Measurements from ENCODE around the gene FSTL5.
A peak's percentile ranks its signal among the peaks of the same experiment; 100 is the strongest.

FSTL5 gene

DNA sequence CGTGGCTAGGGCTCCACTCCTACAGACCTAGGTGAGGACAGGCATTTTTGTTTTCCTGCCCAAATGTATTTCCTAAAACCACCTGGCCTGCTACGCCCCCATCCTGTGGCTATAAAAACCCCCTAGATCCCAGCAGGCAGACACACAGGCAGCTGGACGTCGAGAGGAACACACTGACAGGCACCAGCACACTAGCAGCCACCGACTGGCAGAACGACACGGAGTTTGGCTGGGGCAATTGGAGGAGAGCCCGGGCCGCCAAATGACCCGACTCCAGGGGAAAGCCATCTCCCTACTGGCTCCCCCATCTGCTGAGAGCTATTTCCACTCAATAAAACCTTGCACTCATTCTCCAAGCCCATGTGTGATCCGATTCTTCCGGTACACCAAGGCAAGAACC, 516.0 kb downstream of the FSTL5 start:
- ChIA-PET CTCF (no interaction called here), POLR2A (ENCODE audit: low non-redundant PET) (no interaction called here)
- no peak overlapping the region for H3K27ac ChIP-seq
- TF ChIP-seq, protein P1, sequence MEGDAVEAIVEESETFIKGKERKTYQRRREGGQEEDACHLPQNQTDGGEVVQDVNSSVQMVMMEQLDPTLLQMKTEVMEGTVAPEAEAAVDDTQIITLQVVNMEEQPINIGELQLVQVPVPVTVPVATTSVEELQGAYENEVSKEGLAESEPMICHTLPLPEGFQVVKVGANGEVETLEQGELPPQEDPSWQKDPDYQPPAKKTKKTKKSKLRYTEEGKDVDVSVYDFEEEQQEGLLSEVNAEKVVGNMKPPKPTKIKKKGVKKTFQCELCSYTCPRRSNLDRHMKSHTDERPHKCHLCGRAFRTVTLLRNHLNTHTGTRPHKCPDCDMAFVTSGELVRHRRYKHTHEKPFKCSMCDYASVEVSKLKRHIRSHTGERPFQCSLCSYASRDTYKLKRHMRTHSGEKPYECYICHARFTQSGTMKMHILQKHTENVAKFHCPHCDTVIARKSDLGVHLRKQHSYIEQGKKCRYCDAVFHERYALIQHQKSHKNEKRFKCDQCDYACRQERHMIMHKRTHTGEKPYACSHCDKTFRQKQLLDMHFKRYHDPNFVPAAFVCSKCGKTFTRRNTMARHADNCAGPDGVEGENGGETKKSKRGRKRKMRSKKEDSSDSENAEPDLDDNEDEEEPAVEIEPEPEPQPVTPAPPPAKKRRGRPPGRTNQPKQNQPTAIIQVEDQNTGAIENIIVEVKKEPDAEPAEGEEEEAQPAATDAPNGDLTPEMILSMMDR (conservative IDR thresholded peaks at IDR 0.05; ENCODE audit: low read depth) = no peak
- DNase-seq (ENCODE audit: low spot score) = no peak

DNA sequence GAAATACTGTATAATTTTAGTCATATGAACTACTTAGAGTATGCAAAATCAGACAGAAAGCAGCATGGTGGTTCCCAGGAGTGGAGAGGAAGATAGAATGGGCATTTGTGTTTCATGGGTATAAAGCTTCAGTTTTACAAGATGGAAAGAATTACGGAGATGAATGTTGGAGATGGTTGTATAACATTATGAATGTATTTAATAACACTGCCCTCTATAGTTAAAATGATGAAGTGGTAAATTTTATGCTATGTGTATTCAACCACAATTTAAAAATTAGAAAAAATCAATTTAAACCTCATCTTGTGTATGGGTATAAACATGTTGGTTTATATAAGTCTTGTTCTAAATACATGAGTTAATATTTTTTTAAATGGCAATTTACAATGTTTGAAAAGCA, 521.1 kb downstream of the FSTL5 start:
- no peak overlapping the region for H3K27ac ChIP-seq
- no peak for DNase-seq (ENCODE audit: low spot score)
- POLR2A ChIA-PET (ENCODE audit: low non-redundant PET) = no interaction called here
- TF ChIP-seq, protein P1 (conservative IDR thresholded peaks at IDR 0.05; ENCODE audit: low read depth) = no peak; the same call in 1 of the 2 replicates
- CTCF ChIA-PET = no interaction called here

DNA sequence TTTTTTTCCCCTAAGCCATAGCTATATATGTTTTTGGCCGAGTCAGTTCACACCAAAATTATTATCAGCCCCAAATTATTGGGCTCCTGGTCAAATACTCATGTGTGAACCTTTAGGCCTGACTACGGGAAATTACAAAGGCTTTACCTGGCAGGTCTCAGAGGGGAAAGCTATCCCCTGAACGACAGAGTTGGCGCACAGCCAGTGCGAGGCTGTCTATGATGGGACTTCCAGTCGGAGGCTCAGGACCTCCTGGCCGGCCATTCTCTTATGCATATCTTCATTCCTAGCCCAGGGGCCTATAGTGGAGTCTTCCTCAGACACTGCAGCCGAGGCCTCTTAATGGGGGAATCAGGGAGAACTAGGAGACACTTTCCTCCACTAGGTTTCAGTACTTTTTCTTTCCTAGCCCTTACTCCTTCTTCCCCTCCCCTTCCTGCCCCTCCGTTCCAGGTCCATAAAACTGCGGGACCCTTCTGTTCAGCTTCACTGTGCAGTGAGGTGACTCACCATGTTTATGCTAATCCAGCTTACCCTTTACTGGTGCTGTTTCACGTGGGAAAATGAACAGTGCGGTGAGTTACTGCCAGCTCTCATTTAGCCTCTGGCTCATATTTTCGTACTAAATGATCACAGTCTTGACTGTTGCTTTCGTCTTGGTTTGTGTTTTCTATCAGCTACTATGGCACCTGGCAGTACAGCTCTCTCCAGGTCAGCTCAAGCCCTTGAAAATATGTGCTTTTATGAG, 533.9 kb downstream of the FSTL5 start:
- POLR2A ChIA-PET (ENCODE audit: low non-redundant PET) = no interaction called here
- TF ChIP-seq, protein P1 (conservative IDR thresholded peaks at IDR 0.05; ENCODE audit: low read depth) = no peak
- DNase-seq (ENCODE audit: low spot score) = peak; percentile 5
- CTCF ChIA-PET = interaction anchor here (0.6 kb wide), 1 partner anchor 14 kb away, joined by 3 read pairs; no protein-coding TSS in a partner anchor
- no peak overlapping the region for H3K27ac ChIP-seq

DNA sequence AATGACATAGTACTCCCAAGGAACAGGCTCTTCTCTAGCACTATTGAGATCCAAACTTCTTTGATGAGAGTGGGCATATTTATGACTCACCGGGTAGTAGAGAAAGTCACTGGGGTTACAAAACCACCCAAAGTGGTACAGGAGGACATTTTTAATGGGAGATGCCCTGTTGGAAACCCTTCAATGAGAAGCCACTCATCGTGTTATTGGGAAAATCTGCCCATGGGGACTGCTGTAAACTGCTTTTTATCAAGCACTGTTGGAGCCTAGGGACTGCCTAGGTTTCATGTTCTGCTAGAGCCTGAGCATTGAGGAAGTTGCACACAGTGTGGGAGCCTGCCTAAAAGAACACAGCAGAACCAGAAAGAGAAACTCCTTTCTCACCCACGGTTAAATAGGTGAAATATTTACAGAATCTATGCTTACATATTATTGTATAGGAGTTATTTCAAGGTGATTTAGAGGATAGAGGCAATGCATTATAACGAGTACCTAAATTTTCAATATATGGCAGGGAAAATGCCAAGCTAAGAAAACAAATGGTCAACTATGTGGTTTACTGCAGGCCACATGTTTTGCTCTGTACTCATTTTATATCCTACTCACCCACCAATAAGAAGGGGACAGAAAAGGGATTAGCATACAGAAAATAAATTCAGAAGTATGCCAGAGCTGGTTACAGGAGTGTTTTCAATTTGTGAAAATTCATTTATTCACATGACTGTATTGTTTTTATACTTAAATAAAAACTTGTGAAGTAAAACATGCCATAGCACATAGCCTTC, 559.1 kb downstream of the FSTL5 start:
- ChIA-PET POLR2A (ENCODE audit: low non-redundant PET) (no interaction called here), CTCF (interaction anchor here (0.6 kb wide), 1 partner anchor 16 kb away, joined by 5 read pairs; no protein-coding TSS in a partner anchor)
- DNase-seq (ENCODE audit: low spot score) = no peak
- TF ChIP-seq, protein P1 (conservative IDR thresholded peaks at IDR 0.05; ENCODE audit: low read depth) = no peak
- H3K27ac ChIP-seq = no peak overlapping the region

DNA sequence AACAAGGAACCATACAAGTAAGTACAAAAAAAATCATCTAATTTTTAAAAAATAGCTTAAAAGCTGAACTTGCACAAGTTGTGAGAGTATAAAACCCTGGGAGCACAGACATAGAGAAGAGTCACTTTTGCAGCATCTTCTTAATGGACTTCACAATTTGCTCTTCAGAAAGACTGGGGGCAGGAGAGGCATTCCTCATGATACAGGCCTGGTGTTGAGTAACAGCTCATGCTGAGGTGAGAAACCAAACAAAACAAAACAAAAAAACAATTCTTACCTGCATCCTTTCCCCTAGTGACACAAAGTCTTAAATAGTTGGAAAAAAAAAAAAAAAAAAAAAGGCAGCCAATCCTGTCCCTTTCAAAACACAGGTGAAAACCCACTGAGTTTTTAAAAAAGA, 562.8 kb downstream of the FSTL5 start:
- POLR2A ChIA-PET (ENCODE audit: low non-redundant PET) = no interaction called here
- DNase-seq (ENCODE audit: low spot score) = no peak
- TF ChIP-seq, protein P1 (conservative IDR thresholded peaks at IDR 0.05; ENCODE audit: low read depth) = no peak
- CTCF ChIA-PET = no interaction called here
- H3K27ac ChIP-seq = no peak overlapping the region

DNA sequence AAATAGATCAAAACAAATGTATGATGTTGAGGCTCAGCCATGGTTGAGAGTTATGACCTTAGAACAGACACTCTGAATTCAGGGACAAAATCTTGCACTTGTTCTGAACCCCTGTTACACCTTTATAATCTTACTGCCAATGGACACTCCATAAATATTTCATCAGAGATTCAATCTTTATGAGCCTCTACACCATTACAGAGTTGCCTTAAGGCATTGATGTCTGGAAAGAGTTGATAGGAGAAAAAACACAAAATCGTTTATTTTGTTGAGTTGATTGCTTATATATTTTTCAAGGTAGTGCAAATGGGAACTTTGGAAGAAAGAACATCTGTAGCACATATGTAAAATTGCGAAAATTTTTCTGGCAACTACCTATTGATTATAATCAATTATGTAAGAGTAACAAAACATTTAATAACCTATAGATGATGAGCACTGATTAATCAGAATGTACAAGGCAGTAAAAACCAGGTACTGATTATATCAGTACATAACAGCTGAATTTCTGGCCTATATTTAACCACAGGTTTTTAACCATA, 568.5 kb downstream of the FSTL5 start:
- no peak for DNase-seq (ENCODE audit: low spot score)
- TF ChIP-seq, protein P1 (conservative IDR thresholded peaks at IDR 0.05; ENCODE audit: low read depth) = no peak
- H3K27ac ChIP-seq = no peak overlapping the region
- ChIA-PET POLR2A (ENCODE audit: low non-redundant PET) (no interaction called here), CTCF (no interaction called here)
